GM12878 (cell line): ENCODE measurements around the gene SLC2A4.

ENCODE experiments used
- BMI1 ChIP-seq: fragments of 450-650 bp; IDR thresholded peaks from 2 replicates; pipeline ENCODE4 v1.6.1; 2016; ENCODE audit warnings: mild to moderate bottlenecking, moderate library complexity, borderline replicate concordance
- NRF1 ChIP-seq: conservative IDR thresholded peaks from 2 replicates; pipeline ENCODE4 v1.6.1; 2011; ENCODE audit warnings: mild to moderate bottlenecking, low read depth, low read length, improper control_type of control experiment
- TF ChIP-seq, protein P1 (sequence below), 3 experiments: IDR thresholded peaks in 2 of 3; conservative IDR thresholded peaks in 1 of 3; 2 replicates each; pipeline ENCODE4 v1.5.1; 2011; ENCODE audit warnings: low read depth in 3 of 3, low read length in 3 of 3, mild to moderate bottlenecking in 3 of 3, control low read depth in 2 of 3, moderate library complexity in 2 of 3, inconsistent platforms in 1 of 3, mixed read lengths in 1 of 3; ENCODE audit not compliant: control insufficient read depth in 2 of 3, insufficient read depth in 1 of 3; ENCODE audit errors: extremely low read depth in 1 of 3

DNA sequence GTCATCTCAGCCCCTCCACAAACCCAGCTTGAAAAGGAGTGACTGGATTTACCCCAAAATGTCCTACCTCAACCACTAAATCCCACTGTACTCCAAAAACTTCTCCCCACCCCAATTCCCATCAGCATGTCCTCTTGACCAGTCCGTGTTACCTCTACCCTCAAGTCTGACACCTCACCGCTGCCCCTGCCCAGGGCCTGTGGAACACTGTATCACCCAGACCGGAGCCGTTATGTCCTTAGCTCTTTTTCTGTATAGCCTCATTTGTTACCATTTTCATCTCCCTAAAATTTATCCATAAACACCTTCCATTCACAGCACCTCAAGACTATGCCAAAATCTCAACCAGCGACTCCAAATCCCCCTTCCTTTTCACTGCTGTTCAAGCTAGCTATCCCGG lies 44.7 kb upstream of the SLC2A4 start:
- TF ChIP-seq NRF1 (no peak), BMI1 (no peak)
- TF ChIP-seq, protein P1, sequence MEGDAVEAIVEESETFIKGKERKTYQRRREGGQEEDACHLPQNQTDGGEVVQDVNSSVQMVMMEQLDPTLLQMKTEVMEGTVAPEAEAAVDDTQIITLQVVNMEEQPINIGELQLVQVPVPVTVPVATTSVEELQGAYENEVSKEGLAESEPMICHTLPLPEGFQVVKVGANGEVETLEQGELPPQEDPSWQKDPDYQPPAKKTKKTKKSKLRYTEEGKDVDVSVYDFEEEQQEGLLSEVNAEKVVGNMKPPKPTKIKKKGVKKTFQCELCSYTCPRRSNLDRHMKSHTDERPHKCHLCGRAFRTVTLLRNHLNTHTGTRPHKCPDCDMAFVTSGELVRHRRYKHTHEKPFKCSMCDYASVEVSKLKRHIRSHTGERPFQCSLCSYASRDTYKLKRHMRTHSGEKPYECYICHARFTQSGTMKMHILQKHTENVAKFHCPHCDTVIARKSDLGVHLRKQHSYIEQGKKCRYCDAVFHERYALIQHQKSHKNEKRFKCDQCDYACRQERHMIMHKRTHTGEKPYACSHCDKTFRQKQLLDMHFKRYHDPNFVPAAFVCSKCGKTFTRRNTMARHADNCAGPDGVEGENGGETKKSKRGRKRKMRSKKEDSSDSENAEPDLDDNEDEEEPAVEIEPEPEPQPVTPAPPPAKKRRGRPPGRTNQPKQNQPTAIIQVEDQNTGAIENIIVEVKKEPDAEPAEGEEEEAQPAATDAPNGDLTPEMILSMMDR (IDR thresholded peaks at IDR 0.05 in 2 of 3, conservative IDR thresholded peaks at IDR 0.05 in 1 of 3; ENCODE audit: control insufficient read depth in 2 of 3, extremely low read depth in 1 of 3, insufficient read depth in 1 of 3, low read depth in 3 of 3, low read length in 3 of 3), result no peak
